Endodermal cell (in vitro differentiated cells): ENCODE measurements around the gene CUL5. TPM values are rescaled to one million over a fixed set of nuclear protein-coding genes. Genes with fewer than 3 reads are reported as not detected.
"Not testable (repeated sequence)": the region's sequence is repeated elsewhere in the genome, so short reads cannot be mapped to it uniquely, and the experiment has no call there.

Experiments used
- DNase-seq: peaks from one replicate; pipeline ENCODE4 v3.0.0-alpha.2; 2017
- H3K27ac ChIP-seq: 2 replicates; pipeline ENCODE4 v1.5.1; 2013; ENCODE audit warnings: mild to moderate bottlenecking, low read depth, low read length, moderate library complexity
- H3K27me3 ChIP-seq: 2 replicates; pipeline ENCODE4 v1.6.1; 2013; ENCODE audit warnings: mild to moderate bottlenecking, low read length, moderate library complexity; ENCODE audit not compliant: insufficient read depth, control insufficient read depth, poor library complexity, severe bottlenecking
- H3K36me3 ChIP-seq: 2 replicates; pipeline ENCODE4 v1.7.0; 2013; ENCODE audit warnings: mild to moderate bottlenecking, low read length, moderate library complexity; ENCODE audit not compliant: control insufficient read depth, insufficient read depth
- H3K4me1 ChIP-seq: one replicate; pipeline ENCODE4 v1.7.0; 2013; ENCODE audit warnings: low read length; ENCODE audit not compliant: control insufficient read depth, insufficient read depth
- H3K4me3 ChIP-seq: 2 replicates; pipeline ENCODE4 v1.5.1; 2013; ENCODE audit warnings: mild to moderate bottlenecking, low read length, moderate library complexity
- H3K9ac ChIP-seq: 2 replicates; pipeline ENCODE4 v1.6.1; 2013; ENCODE audit warnings: mild to moderate bottlenecking, low read length, moderate library complexity; ENCODE audit not compliant: poor library complexity, severe bottlenecking; ENCODE audit errors: extremely low read depth
- H3K9me3 ChIP-seq: 2 replicates; pipeline ENCODE4 v1.6.1; 2013; ENCODE audit warnings: mild to moderate bottlenecking, low read length, moderate library complexity; ENCODE audit not compliant: control insufficient read depth
- H3K27ac Mint-ChIP-seq: 2 replicates; pipeline ENCODE4 v1.8.0; 2020; ENCODE audit warnings: mixed read lengths
- H3K27me3 Mint-ChIP-seq: 2 replicates; pipeline ENCODE4 v1.8.0; 2021; ENCODE audit warnings: mild to moderate bottlenecking, mixed read lengths; ENCODE audit not compliant: insufficient read depth
- H3K36me3 Mint-ChIP-seq: 2 replicates; pipeline ENCODE4 v1.8.0; 2020; ENCODE audit warnings: low read depth, mixed read lengths
- H3K4me1 Mint-ChIP-seq: 2 replicates; pipeline ENCODE4 v1.8.0; 2020; ENCODE audit warnings: mixed read lengths
- H3K4me3 Mint-ChIP-seq: 2 replicates; pipeline ENCODE4 v1.8.0; 2020; ENCODE audit warnings: mild to moderate bottlenecking, moderate library complexity, mixed read lengths
- H3K9me3 Mint-ChIP-seq: 2 replicates; pipeline ENCODE4 v1.8.0; 2020; ENCODE audit warnings: mild to moderate bottlenecking, mixed read lengths
- WGBS, 2 experiments: methylation state at CpG; one replicate each; pipeline versions ENCODE4 v1.1.5 to v1.1.7; 2013; ENCODE audit warnings: missing lambda C conversion rate in 2 of 2, mixed read lengths in 1 of 2; ENCODE audit not compliant: insufficient coverage in 1 of 2, insufficient read length in 1 of 2; 5-methylcytosine and 5-hydroxymethylcytosine counted together
- total RNA-seq, 2 donors: library from RNA; stranded (reverse); fragmentation: NEBNext Ultra II Directional in 1 of 2; extraction: Animal tissue kit (Norgen Biotek cat#: 25700) in 1 of 2; gene quantifications; 2 replicates in 1 of 2; 3 replicates in 1 of 2; pipeline ENCODE4 v1.2.1, GENCODE V29; 2021
- TF ChIP-seq, protein P1 (sequence below): fragments of 200-600 bp; sonication (generic); conservative IDR thresholded peaks from 2 replicates; pipeline ENCODE4 v1.5.0; 2021; ENCODE audit warnings: antibody characterized with exemption, mild to moderate bottlenecking

CUL5 gene
- total RNA-seq, 2 donors from 2014 or later = 33.8 to 40.0 TPM

DNA sequence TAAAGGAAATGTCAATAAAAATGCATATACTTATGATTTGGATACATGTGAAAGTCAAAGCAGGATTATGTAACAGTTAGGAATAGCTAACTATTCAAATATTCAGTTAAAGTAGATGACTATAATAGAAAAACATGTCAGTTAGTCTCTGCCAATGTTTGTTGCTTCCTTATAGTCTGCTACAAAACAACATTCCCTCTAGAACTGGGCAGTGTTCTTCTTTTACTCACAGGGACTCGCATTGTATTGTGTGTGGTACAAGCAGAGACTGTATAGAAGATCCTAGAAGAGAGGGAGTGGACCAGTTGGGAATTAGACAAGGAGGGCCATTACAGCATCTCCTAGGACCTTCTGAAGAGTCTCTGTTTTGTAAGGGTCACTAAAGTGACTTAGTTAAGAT is 123.3 kb downstream of the CUL5 start:
- H3K27ac Mint-ChIP-seq = no peak overlapping the region
- no peaks in the 10 kb centered on the region for H3K9me3 ChIP-seq
- no peak overlapping the region for H3K27ac ChIP-seq
- no peak overlapping the region for H3K4me3 Mint-ChIP-seq
- H3K4me1 ChIP-seq = no peaks in the 10 kb centered on the region
- H3K36me3 Mint-ChIP-seq = peaks cover 14% of the 10 kb centered on the region
- 100% methylated on average over 1 of the region's 1 CpG; no CpG with 5 or more reads in 1 of the 2 experiments for WGBS, 2 experiments
- H3K27me3 Mint-ChIP-seq = no peaks in the 10 kb centered on the region
- H3K4me3 ChIP-seq = no peak overlapping the region
- peaks cover 3% of the 10 kb centered on the region for H3K36me3 ChIP-seq
- no peak for DNase-seq
- TF ChIP-seq, protein P1, sequence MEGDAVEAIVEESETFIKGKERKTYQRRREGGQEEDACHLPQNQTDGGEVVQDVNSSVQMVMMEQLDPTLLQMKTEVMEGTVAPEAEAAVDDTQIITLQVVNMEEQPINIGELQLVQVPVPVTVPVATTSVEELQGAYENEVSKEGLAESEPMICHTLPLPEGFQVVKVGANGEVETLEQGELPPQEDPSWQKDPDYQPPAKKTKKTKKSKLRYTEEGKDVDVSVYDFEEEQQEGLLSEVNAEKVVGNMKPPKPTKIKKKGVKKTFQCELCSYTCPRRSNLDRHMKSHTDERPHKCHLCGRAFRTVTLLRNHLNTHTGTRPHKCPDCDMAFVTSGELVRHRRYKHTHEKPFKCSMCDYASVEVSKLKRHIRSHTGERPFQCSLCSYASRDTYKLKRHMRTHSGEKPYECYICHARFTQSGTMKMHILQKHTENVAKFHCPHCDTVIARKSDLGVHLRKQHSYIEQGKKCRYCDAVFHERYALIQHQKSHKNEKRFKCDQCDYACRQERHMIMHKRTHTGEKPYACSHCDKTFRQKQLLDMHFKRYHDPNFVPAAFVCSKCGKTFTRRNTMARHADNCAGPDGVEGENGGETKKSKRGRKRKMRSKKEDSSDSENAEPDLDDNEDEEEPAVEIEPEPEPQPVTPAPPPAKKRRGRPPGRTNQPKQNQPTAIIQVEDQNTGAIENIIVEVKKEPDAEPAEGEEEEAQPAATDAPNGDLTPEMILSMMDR = no peak
- H3K9me3 Mint-ChIP-seq = no peaks in the 10 kb centered on the region
- H3K9ac ChIP-seq = no peak overlapping the region
- peaks cover 7% of the 10 kb centered on the region for H3K4me1 Mint-ChIP-seq
- H3K27me3 ChIP-seq = no peaks in the 10 kb centered on the region

DNA sequence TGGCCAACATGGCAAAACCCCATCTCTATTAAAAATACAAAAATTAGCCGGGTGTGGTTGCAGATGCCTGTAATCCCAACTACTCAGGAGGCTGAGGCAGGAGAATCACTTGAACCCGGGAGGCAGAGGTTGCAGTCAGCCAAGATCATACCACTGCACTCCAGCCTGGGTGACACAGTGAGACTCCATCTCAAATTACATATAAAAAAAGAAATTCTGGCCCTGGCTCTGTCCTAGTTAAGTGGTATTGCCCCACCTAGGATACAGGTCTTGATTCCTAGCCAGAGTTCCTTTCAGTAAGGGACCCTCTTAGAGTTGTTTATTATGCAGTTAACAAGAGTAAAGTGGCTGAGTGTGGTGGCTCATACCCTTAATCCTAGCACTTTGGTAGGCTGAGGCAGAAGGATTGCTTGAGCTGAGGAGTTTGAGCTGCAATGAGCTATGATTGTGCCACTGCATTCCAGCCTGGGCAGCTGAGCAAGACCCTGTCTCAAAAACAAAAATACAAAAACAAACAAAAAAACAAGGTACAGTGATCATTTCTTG is 124.4 kb downstream of the CUL5 start:
- H3K4me3 ChIP-seq, H3K27ac Mint-ChIP-seq, H3K4me1 Mint-ChIP-seq, H3K27me3 Mint-ChIP-seq, H3K4me3 Mint-ChIP-seq, H3K9ac ChIP-seq, H3K4me1 ChIP-seq, H3K36me3 ChIP-seq, DNase-seq, H3K27ac ChIP-seq, H3K9me3 Mint-ChIP-seq, H3K27me3 ChIP-seq, H3K9me3 ChIP-seq: not testable (repeated sequence)
- H3K36me3 Mint-ChIP-seq = peaks cover 18% of the 10 kb centered on the region
- 90 to 100% methylated on average over 1 to 2 of the region's 2 CpGs for WGBS, 2 experiments

DNA sequence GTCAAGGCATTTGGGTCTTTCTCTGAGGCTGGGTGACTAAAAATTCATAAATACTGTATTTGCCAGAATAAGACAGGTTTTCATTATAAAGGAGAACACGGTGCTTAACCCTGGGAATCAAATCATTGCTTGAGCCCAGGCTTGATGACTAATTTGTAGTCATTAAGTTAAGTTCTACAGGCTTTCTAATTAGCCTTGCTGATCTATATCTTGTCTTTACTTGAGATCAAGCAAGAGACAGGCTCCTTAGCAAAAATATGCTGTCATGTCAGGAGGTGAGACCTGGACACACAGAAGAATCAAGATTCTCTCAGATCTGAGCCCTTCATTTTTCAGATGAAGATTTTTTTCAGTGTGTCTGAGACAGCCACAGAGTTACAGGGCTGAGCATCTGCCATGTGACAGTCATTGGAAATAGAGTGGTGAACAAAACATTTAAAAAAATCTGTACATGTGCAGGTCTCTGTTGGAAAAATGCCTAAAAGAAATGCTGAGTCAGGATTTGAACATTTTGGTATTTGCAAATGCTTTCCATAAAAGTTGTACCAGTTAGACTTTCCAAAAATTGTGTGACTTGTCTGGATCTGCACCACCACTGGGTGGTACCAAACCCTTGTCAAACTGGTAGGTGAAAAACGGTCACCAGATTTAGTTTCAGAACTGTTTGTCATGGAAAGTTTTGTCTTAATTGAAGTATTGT is 127.3 kb downstream of the CUL5 start:
- 92 to 98% methylated on average over 1 to 2 of the region's 2 CpGs for WGBS, 2 experiments
- H3K27me3 ChIP-seq = no peaks in the 10 kb centered on the region
- Mint-ChIP-seq H3K9me3 (no peaks in the 10 kb centered on the region), H3K36me3 (peaks cover 35% of the 10 kb centered on the region), H3K4me1 (no peaks in the 10 kb centered on the region), H3K27me3 (no peaks in the 10 kb centered on the region), H3K27ac (no peak overlapping the region), H3K4me3 (no peak overlapping the region)
- no peaks in the 10 kb centered on the region for H3K9me3 ChIP-seq
- H3K27ac ChIP-seq = no peak overlapping the region
- TF ChIP-seq, protein P1 = peak; percentile 57
- DNase-seq = no peak
- H3K4me3 ChIP-seq = no peak overlapping the region
- H3K4me1 ChIP-seq = no peaks in the 10 kb centered on the region
- no peak overlapping the region for H3K9ac ChIP-seq
- H3K36me3 ChIP-seq = peaks cover 8% of the 10 kb centered on the region
